A549 (cell line): ENCODE data around the gene COLEC12.

ENCODE experiments used
- CBX8 ChIP-seq: fragments of 200-600 bp; sonication (generic); IDR thresholded peaks from 2 replicates; pipeline ENCODE4 v1.6.1; 2016
- CTCF ChIP-seq: fragments of >200 bp; sonication (Bioruptor Twin); formaldehyde crosslinking; IDR thresholded peaks from 3 replicates; pipeline ENCODE4 v1.5.1; 2016
- GATA3 ChIP-seq: IDR thresholded peaks from 2 replicates; pipeline ENCODE4 v1.6.1; 2012; ENCODE audit warnings: borderline replicate concordance
- KDM1A ChIP-seq: fragments of 200-600 bp; sonication (generic); IDR thresholded peaks from 2 replicates; pipeline ENCODE4 v1.6.1; 2016; ENCODE audit warnings: low read depth, mild to moderate bottlenecking
- MAZ ChIP-seq: fragments of 150-350 bp; IDR thresholded peaks from 2 replicates; pipeline ENCODE4 v1.6.1; 2014; ENCODE audit warnings: antibody characterized with exemption, low read depth, low read length, borderline replicate concordance
- NR3C1 ChIP-seq: fragments of >200 bp; sonication (Bioruptor Twin); formaldehyde crosslinking; IDR thresholded peaks from 3 replicates; pipeline ENCODE4 v1.6.1; 2017
- POLR2A ChIP-seq: IDR thresholded peaks from 2 replicates; pipeline ENCODE4 v1.6.1; 2012; ENCODE audit warnings: mild to moderate bottlenecking, low read length
- TP53 ChIP-seq: fragments of 250-450 bp; sonication (Bioruptor Pico); IDR thresholded peaks from 2 replicates; pipeline ENCODE4 v1.5.0; 2021; ENCODE audit warnings: mild to moderate bottlenecking, moderate library complexity
- USF2 ChIP-seq: fragments of 450-650 bp; IDR thresholded peaks from 2 replicates; pipeline ENCODE4 v1.6.1; 2014; ENCODE audit warnings: antibody characterized with exemption
- TF ChIP-seq, protein P1 (sequence below): IDR thresholded peaks from 2 replicates; pipeline ENCODE4 v1.6.1; 2012; ENCODE audit warnings: low read depth, borderline replicate concordance

DNA sequence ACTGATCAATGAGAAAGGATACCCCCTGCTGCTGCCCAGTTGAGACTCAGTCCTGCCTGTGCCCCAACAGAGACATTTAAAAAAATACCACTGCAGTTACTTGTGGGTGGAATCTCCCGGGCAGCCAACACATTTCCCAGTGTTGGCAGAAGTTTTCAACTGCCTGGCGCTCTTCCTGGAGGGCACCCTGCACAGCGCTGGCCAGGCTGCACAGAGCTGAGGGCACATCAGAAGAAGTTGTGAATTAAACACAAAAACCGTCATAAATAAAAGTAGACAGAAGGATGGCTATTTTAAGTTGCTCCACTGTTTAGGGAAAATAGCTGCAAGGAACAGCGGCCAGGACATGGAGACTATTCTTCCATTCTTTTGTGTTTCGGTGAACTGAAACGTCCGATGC lies 122.4 kb downstream of the COLEC12 start:
- TF ChIP-seq CTCF (no peak), USF2 (no peak), NR3C1 (no peak), GATA3 (no peak), MAZ (no peak), TP53 (CRISPR knock-in tag) (no peak), KDM1A (no peak), POLR2A (no peak), CBX8 (no peak)
- TF ChIP-seq, protein P1, sequence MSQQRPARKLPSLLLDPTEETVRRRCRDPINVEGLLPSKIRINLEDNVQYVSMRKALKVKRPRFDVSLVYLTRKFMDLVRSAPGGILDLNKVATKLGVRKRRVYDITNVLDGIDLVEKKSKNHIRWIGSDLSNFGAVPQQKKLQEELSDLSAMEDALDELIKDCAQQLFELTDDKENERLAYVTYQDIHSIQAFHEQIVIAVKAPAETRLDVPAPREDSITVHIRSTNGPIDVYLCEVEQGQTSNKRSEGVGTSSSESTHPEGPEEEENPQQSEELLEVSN, result no peak
